DMS153 treated with DMSO at 0.1 percent for 48 hours (cell line): ENCODE data around the gene CAPN13.

Experiments used
- DNase-seq: peaks from one replicate; lab custom pipeline; 2025; ENCODE audit not compliant: unreplicated experiment; lab: John Stamatoyannopoulos, UW

The CAPN13 gene

DNA sequence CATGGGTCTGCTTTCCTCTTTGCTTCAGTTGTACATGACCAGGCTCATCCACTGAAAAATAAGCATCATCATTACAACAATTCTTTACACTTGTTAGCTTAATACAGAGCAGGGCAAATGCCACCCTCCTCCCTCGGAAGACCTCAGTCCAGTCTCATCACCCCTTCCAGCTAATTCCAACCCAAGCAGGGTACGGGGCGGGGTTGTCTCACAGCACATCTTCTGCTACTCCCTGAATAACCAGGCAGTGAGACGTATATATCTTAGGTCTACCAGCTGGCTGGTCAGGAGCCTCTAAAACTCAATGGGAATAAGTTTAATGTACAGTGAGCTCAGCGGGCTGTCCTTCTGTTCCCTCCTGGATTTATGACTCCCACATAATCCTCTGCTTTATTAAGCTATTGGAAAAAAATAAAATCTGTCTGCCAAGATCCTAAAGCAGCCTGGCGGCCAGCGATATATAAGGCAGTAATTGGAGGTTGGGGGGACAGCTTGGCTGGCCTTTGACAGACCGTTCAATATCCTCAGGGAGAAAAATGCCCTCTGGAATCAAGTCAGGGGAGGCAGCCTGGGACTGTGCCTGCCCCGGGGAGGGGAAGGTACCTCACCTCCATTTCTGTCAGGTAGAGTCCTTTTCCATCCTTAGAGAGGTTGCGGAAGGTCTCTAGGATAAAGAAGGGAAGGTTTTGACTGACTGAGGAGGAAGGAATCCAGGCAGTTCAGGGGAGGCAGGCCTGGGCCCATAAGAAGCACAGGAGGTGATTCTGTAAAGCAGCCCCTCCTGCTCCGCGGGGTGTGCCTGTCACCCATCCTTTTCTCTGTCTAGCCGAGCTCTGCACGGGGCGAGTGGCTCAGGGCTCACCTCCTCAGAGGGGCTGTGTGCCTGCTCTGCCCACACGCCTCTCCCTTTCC lies 76.3 kb downstream of the CAPN13 start:
- DNase-seq, result no peak

DNA sequence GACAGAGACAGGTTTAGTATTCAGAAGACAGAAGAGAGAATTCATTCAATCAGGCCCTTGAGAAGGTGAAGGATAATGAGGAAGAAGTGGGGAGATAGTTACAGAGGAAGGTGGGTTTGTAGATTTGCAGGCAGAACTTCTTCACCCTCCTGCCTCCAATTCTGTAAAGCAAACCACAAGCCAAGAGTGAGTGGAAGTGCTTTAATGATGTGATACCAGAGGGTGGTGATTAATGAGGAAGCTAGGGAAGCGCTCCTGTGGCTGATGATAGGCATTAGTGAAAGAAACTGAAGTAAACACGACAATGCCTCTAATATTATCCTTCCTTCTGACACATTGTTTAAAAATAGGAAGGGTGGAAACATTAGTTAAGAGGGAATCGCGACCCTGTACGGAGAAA lies 78.2 kb downstream of the CAPN13 start:
- no peak for DNase-seq

DNA sequence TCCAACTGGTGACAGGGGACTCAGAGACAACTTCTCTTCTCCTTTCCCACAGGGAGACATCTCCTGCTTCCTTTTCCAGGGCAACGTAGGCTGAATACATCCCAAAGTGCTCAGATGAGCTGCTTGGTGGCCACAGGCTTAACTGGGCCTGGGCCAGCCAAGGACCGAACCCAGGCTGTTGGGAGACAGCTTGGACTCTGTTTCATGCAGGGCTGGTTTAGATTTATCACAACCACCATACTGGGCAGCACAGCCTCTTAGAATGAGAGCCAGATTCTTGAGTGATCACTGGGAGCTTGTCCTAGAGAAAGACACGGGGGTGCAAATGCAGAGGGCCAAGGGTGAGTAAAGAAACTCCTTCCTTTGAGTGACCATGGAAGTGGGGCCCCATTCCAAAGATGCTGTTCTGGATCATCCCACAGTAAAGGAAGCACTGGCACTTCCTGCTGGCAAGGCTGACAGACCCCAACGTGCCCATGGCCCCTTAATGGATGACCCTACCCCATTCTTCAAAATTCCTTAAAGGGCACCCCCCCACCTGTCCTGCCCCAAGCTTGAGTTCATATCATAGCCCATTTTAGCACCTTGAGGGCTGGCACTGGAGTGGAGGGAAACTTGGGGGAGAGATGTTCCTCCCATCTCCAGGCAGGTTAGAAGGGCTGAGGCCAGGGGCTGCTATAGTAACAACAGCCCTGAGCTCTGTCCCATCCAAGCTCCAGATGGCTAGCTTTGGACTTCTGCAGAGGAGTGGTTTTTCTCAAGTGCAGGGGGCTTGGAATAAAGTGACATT lies 84.1 kb downstream of the CAPN13 start:
- DNase-seq, result no peak

DNA sequence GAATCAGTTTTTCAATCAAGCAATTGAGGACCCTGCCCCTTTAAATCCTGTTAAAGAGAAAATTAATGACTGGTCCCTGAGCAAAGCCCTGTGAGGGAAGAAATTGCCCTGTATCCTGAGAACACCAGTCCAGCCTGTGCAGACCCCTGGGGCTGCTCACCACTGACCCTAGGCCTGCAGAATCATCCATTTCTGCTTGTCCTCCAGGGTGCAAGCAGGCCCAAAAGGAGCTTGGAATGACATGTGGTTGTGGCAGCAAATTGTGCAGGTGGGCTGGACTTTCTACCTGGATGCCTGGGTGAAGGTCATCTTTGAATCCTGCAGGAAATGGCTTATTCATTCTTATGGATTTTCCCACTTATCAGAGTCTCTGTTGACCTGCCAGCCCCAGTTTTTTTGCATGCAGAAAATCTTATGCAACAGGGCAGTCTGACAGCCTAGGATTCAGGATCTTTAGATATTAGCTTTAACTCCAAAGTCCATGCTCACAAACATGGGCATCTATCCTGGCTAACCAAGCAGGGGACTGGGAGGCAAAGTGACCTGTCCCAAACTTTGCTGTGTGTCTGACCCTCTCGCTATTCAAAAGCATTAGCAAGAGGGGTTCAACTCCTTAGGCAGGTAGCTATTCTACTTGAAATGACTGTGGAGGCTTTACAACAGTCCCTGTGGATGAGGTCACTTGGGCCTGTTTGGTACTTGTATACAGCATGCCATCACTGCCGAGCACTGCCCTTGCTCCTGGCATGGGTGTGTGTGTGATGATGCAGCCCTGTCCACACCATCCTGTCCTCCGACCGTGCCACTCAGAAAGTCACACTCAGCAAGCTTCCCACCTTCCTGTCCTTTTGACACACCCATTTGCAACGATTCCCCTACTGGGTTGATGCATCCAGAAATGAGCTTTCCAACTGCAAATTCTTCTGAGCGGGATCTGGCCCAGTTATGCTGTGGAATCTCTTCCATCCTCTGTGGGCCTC lies 85.3 kb downstream of the CAPN13 start:
- no peak for DNase-seq

DNA sequence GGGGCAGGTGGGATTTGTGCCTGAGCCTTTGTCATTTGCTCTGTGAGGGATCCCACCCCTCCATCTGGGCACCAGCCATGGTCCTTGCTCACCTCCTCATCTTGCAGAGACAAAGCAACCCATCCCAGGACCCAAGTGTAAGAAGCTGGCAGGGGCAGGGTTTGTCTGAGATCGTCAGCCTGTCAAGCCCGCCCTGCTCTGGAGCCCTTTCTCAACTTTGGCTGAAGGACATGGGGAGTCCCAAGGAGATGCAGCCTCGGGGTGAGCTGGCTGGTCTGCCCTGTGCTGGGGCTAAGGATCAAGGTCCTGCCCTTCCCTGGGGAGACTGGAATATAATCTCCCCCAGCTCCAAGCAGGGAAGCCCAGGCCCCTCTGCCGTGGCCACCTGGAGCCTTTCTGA lies 86.0 kb downstream of the CAPN13 start:
- DNase-seq, result no peak

DNA sequence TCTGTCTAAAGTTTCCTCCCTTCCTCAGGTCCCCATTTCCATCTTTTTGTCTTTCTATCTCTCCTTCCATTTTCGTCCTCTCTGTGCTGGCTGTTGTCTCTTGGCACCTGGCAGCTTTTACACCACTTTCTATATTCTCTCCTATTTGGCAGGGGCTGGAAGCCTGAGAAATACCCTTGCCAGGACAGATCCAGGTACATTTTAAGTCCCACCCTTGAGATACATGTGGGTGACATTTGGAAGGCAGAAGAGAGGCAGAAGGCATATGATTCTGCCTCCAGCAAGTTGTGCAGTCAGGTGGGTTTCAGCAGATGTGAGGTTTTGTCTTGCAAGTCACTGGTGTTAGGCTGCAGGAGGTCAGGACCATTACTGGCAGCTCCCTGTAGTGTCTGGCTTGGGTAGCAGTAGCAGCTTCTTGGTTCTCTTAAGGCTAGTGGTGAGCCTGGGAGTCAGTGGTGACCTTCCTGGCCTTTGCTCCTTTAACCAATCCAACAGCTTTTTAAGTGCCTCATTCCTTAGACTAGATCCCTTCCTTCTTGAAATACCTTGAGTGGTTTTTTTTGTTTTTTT lies 90.1 kb downstream of the CAPN13 start:
- DNase-seq, result no peak

DNA sequence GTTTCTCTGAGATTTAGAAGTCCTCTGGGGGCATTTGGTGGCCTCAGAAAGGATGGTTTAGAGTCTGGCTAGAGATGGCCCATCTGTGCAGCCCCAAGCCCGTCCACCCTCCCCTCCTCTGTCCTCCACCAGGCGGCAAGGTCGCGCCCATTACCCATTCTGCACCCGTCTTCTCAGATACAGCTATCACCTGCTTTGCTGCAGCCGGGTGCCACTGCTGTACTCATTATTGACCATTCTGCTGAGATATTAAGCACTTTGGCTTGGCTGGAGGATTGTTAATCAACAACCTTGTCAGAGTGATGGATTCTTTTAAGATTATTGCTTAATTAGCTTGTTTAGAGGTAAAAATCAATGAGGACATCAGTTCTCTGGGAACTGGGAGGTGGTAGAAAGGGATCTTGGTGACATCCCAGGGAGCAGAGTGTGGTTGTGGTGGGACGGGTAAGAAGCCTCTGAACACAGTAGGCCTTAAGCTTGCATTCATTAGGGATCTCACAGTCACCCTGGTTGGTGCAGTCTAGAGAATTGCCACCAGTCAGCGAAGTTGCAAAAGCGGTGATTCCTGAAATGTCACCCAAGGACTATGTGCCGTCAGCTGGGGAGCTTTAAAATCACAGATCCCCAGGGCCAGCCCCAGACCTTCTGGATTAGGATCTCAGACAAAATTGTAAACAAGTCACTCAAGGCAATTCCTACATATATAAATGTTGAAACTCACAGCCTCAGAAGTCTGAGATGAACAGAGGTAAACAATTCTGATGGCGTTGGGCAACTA lies 90.9 kb downstream of the CAPN13 start:
- no peak for DNase-seq

DNA sequence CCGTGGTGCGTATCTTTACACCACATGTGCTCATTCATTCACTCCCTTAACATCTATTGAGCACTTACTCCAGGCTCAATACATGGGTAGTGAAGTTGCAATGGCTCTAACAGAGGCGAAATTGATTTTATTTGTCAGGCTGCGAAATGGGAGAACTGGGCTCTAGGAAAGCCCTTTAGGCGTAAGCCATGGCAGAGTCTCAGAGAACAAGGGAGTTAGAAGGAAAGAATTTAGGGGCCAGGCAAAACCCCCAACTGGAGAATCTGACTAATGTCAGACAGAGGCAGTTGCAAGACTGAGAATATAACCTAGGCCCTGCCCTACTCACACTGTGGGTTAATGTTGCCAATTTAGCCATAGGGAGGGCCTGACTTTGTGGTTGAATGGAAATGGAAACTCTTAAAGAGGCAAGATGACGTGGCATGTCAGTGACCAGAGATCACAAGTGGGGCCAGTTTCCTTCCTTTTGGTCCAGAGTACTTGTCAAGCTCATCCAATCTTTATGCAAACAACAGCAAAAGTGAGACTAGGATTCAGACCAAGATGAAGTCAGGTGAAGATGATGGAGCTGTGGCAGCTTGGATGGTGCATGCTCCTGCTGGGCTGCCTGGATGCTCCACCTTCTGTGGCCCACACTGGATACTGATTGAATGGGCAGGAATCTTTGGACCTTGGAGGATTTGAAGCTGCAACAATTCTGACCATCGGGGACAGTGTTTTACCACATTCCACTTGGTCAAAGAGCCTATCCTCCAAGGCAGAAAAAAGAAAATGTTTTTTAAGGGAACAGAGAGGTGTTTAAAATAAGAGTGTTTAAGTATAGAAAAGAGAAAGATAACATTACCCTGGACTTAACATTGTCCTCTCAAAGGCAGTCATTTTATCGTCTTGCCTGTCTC lies 92.2 kb downstream of the CAPN13 start:
- DNase-seq, result no peak

DNA sequence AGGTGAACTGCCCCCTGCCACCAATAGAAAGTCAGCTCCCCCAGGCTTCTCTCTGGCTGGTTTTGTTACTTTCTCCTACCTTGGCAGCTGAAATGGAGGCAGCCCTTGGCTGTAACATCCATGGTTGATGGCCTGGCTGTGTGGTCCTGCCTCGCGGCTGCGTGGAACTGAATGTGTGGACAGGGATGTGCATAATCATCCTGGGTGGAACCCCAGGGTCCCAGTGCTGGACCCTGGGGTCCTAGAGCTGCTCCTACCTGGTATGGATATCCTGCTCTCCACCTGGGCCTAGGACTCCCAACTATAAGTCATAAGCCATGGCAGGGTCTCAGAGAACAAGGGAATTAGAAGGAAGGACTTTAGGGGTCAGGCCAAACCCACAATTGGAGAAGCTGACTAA lies 93.5 kb downstream of the CAPN13 start:
- no peak for DNase-seq

DNA sequence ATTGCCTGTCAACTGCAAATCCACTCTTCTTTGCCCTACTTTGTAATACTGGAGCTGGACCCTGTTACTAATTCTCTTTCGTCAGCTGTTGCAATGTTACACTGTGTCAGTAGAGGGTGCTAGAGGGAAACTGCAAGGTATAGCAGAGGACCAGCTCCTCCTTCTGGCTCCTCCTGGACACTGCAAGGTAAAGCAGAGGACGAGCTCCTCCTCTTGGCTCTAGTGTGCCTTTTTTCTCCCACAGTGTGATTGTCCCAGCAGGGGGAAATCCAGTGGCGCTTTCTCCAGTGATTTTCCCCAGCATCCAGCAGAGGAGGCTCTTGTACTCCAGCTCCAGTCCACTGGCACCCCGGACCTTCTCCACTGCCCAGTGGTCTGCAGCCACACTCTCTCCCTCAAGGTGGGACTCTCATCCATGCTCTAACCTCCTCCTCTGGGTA lies 95.6 kb downstream of the CAPN13 start:
- peak; percentile 74 for DNase-seq

DNA sequence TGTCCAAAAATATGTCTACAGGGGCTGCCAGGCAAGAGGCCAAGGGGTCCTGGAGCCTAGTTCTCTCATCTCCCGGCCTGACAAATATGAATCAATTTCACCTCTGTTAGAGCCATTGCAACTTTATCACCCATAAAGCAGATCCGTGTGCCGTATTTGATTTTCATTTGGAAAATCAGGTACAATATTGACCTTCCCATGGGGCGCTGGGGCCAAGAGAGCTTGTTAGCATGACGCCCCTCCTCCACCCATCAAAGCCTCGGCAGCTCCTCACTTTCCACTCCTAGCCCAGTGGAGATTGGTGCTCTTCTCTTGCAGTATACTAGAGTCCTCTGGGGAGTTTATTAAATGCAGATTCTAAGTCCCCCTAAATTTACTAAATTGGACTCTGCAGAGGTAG lies 96.8 kb downstream of the CAPN13 start:
- no peak for DNase-seq

DNA sequence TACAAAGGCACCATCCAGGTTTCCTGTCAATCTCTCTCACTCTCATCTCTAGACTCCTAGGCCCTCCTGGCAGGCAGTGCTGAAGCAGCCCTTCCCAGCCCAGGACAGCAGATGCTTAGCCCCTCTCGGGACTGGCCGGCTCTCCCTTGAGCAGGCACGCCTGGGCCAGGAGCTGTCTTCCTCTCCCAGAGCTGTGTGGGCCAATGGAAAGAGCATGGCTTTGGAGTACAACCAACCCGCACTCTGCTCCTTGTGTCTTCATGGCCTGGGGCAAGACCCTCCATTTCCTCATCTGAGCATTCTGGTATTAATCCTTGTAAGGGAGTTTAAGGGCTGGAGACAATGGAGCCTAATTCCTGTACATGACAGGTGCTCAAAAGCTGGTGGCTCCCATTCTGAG lies 97.2 kb downstream of the CAPN13 start:
- DNase-seq, result no peak

DNA sequence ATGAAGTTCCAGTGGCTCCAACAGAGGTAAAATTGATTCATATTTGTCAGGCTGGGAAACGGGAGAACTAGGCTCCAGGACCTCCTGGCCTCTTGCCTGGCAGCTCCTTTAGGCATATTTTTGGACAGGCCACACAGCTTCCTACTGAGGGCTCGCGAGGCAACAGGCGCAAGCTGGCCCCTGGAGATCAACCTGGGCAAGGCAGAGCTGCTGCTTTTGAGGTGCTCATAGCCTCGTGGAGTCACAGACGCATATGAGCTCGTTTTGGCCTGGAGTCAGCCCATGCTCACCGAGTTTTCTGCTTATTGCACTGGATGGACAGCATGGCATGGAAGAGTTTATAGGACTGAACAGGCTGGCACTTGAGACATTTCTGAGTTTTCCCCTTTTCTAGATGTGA lies 97.7 kb downstream of the CAPN13 start:
- no peak for DNase-seq

DNA sequence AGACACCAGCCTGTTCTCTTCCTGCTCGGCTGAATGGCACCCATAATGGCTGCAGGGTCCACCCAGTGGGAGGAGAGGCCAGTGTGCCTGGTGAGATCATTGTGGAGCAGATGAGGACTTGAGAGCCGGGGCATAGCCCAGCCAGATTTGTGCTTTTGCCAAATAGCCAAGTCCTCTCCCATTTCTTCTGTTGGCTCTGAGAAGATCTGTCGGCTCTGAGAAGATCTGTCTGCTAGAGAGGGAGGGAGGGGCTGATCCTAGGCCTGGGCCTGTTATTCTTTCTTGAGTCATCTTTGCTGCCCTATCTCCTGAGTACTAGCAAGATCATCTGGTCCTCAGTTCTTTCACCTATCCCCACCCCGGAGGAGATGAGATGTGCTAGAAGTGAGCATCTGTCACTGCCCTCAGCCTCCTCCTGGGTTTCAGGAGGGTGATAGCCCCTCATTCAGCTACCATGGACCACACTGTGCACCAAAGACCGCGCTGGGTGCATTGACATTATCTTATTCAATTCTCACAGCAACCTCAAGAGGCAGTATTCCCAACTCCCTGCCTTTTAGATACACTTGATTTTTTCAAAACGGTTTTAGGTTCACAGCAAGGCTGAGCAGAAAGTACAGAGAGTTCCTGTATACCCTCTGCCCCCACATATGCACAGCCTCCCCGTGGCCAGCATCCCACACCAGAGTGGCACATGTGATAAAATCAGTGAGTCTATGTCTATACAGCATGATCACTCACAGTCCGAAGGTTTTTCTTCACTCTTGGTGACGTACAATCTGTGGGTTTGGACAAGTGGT lies 98.6 kb downstream of the CAPN13 start:
- DNase-seq, result no peak

DNA sequence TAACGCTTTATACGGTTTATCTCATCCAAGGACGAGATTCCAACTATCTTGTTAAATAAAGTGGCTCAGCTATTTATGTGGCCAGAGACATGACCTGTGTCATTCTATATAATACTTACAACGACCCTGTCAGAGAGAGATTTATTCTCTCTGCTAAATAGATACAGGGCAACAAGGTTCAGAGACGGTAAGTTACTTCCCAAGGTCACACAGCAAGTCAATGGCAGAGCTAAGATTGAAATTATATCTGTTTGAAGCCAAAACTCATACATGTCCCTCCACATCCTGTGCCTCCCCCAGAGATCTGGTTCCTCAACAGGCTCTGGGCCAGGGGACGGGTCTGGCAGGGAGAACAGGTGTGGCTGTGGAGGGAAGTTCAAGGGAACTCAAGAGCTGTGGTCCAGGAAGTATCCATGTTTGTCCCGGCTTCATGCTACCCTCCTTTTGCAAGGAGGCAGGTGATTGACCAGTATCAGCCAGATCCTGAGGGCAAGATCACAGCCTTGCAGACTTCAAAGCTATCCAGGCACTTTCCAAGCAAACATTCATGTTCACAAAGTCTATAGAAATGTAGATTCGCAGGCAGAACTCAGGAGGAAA lies 99.8 kb downstream of the CAPN13 start:
- no peak for DNase-seq

DNA sequence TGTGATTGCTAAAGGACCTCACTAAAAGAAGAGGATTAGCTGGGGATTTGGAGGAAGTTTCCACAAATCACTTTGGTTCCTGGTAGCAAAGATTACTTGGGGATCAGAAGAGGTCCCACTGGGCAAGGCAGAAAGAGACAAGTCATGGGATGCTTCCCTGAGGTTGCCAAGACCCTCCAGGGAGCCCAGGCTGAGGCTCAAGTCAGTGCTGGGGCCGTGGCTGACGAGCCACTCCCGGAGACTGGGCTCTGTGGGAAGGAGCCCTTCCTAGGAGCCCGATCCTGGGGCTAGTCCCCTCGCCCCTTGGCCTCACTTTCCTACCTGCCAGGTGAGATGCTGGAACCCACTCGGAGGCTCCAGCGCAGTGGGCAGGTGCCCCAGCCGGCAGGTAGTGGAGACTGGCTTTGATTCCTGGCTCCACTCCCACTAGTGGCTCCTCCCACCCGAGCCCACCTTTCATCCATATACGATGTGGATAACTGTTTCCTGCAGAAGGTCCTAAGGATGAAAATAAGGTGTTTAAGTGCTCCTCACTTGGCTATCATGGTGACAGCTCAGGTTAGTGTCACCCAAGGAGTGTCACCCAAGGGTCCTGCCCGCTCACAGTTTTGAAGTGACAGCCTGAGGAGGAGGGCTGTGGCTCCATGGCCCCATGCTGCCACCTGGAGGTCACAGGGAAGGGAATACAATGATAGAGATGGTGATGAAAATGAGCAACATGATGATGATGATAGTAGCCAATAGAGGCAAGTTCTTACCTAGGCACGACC lies 100.5 kb downstream of the CAPN13 start:
- DNase-seq, result peak; percentile 60
